ENCODE data around the gene KRT35. TPM values are rescaled to one million over a fixed set of nuclear protein-coding genes. Genes with fewer than 3 reads are reported as not detected.

KRT35 gene
- total and polyA plus RNA-seq, 10 of the 15 experiments (the other 5 are each of a cell fraction or from before 2014, with no cell fraction given): not detected

DNA sequence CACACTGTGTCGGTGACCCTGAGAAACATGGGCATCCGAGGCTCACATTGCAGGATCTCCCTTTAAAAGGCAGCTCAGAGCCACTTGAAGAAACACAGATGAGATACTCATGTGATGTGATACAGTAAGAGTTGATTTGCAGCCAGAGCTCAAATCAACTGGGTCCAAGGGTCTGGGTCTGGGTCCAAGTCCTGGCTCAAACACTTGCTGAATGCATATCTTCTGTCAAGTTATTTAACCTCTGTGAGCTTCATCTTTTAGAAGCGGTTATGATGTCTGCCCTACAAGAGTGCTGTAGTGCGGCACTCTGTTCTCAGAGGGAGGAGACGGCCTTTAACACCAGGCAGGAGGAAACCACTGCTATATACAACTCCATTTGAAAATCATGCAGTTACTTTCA is 46.5 kb downstream of the KRT35 start (continued):
- TF ChIP-seq BACH1 (IDR thresholded peaks at IDR 0.05; ENCODE audit: borderline replicate concordance): no peak

DNA sequence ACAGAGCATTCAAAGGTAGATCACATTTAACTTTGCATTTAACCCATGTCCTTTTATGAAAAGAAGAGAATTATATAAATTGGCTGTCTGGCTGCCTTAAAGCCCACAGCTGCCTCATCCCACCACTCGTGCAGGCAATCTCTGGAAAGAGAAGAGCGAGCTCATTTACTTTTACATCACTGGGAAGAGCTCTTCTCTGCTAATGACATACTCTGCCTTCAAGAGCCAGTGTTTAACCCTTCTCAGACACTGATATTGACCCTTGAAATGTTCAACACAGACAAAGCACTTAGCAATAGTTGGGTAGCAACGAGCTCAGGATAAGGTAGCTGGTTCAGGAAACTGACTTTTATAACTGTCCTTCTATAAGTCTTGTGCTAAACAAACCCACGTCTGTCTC is 46.9 kb downstream of the KRT35 start:
- no peak for FAIRE-seq
- Histone ChIP-seq H3K9ac (ENCODE audit: control insufficient read depth, insufficient read depth, low read length) (no peak overlapping the region), H3K4me1 (ENCODE audit: control insufficient read depth, insufficient read depth, low read length) (no peaks in the 10 kb centered on the region), H3K27ac (ENCODE audit: control insufficient read depth, insufficient read depth) (no peak overlapping the region), H3K79me2 (ENCODE audit: control insufficient read depth, insufficient read depth, low read length) (no peaks in the 10 kb centered on the region), H3K27me3 (replicated peaks in 1 of 2; ENCODE audit: control insufficient read depth in 2 of 2, insufficient read depth in 2 of 2, low read length in 1 of 2) (peaks cover 0 to 3% of the 10 kb centered on the region in 2 experiments; a peak in 2 of 4 replicates), H3K4me2 (ENCODE audit: control insufficient read depth, insufficient read depth) (no peak overlapping the region), H3K36me3 (ENCODE audit: control insufficient read depth in 2 of 2, insufficient read depth in 2 of 2, low read length in 1 of 2) (no peaks in the 10 kb centered on the region), H2AFZ (ENCODE audit: control insufficient read depth, low read depth, low read length) (no peak overlapping the region), H3K9me3 (replicated peaks; ENCODE audit: control insufficient read depth, insufficient read depth, low read length) (no peaks in the 10 kb centered on the region), H4K20me1 (ENCODE audit: control insufficient read depth, insufficient read depth) (no peaks in the 10 kb centered on the region), H3K4me3 (no peak overlapping the region)
- no peak for DNase-seq (ENCODE audit: low read depth, low spot score)
- TF ChIP-seq ZSCAN29 (IDR thresholded peaks at IDR 0.05) (no peak), ESRRA (IDR thresholded peaks at IDR 0.05; ENCODE audit: low read length) (no peak), NRF1 (conservative IDR thresholded peaks at IDR 0.05; ENCODE audit: low read depth, low read length) (no peak)
- TF ChIP-seq, protein P1, sequence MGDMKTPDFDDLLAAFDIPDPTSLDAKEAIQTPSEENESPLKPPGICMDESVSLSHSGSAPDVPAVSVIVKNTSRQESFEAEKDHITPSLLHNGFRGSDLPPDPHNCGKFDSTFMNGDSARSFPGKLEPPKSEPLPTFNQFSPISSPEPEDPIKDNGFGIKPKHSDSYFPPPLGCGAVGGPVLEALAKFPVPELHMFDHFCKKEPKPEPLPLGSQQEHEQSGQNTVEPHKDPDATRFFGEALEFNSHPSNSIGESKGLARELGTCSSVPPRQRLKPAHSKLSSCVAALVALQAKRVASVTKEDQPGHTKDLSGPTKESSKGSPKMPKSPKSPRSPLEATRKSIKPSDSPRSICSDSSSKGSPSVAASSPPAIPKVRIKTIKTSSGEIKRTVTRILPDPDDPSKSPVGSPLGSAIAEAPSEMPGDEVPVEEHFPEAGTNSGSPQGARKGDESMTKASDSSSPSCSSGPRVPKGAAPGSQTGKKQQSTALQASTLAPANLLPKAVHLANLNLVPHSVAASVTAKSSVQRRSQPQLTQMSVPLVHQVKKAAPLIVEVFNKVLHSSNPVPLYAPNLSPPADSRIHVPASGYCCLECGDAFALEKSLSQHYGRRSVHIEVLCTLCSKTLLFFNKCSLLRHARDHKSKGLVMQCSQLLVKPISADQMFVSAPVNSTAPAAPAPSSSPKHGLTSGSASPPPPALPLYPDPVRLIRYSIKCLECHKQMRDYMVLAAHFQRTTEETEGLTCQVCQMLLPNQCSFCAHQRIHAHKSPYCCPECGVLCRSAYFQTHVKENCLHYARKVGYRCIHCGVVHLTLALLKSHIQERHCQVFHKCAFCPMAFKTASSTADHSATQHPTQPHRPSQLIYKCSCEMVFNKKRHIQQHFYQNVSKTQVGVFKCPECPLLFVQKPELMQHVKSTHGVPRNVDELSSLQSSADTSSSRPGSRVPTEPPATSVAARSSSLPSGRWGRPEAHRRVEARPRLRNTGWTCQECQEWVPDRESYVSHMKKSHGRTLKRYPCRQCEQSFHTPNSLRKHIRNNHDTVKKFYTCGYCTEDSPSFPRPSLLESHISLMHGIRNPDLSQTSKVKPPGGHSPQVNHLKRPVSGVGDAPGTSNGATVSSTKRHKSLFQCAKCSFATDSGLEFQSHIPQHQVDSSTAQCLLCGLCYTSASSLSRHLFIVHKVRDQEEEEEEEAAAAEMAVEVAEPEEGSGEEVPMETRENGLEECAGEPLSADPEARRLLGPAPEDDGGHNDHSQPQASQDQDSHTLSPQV (IDR thresholded peaks at IDR 0.05): no peak
- TF ChIP-seq, protein P2, sequence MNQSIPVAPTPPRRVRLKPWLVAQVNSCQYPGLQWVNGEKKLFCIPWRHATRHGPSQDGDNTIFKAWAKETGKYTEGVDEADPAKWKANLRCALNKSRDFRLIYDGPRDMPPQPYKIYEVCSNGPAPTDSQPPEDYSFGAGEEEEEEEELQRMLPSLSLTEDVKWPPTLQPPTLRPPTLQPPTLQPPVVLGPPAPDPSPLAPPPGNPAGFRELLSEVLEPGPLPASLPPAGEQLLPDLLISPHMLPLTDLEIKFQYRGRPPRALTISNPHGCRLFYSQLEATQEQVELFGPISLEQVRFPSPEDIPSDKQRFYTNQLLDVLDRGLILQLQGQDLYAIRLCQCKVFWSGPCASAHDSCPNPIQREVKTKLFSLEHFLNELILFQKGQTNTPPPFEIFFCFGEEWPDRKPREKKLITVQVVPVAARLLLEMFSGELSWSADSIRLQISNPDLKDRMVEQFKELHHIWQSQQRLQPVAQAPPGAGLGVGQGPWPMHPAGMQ (IDR thresholded peaks at IDR 0.05; ENCODE audit: borderline replicate concordance): no peak
- no peak for ATAC-seq
- in situ Hi-C loops (cut with MboI) (no loop called here), intact Hi-C loops (cut with micrococcal nuclease; ENCODE audit: unreplicated experiment) (no loop called here)
- RAD21 ChIA-PET (ENCODE audit: unreplicated experiment): no interaction called here
- POLR2A ChIA-PET: interaction anchor here (0.6 kb wide), 1 partner anchor 127 kb away, joined by 3 read pairs; no protein-coding TSS in a partner anchor
- WGBS (ENCODE audit: insufficient coverage, insufficient replicate concordance, low lambda C conversion rate, missing lambda C conversion rate): 2% methylated on average over 4 of the region's 4 CpGs
- SMC1A ChIA-PET (ENCODE audit: uncharacterized antibody, unreplicated experiment): no interaction called here
- BruUV-seq (replicated peaks): no TSS peak
- CTCF ChIA-PET: no interaction called here

Measured in GM12878 (cell line).